DOHH2 (cell line): ENCODE measurements around the gene RBM26.
"Not testable (repeated sequence)": the region's sequence is repeated elsewhere in the genome, so short reads cannot be mapped to it uniquely, and the experiment has no call there.

Source experiments
- H3F3A ChIP-seq: fragments of 200-600 bp; sonication (generic), shearing (Covaris generic); 2 replicates; pipeline ENCODE4 v1.6.0; 2016; ENCODE audit warnings: antibody characterized with exemption, mild to moderate bottlenecking; ENCODE audit not compliant: control insufficient read depth, insufficient read depth
- H3K27ac ChIP-seq: fragments of 200-600 bp; sonication (generic); 2 replicates; pipeline ENCODE4 v1.5.1; 2014; ENCODE audit warnings: low read depth, mild to moderate bottlenecking, low read length, moderate library complexity
- H3K27me3 ChIP-seq: fragments of 200-600 bp; sonication (generic); 2 replicates; pipeline ENCODE4 v1.6.1; 2014; ENCODE audit warnings: mild to moderate bottlenecking, low read length, mixed read lengths; ENCODE audit not compliant: control insufficient read depth
- H3K36me3 ChIP-seq: fragments of 200-600 bp; sonication (generic); 2 replicates; pipeline ENCODE4 v1.6.1; 2014; ENCODE audit warnings: mild to moderate bottlenecking, low read length, moderate library complexity, mixed read lengths; ENCODE audit not compliant: control insufficient read depth
- H3K4me1 ChIP-seq: fragments of 200-600 bp; sonication (generic); 2 replicates; pipeline ENCODE4 v1.6.1; 2014; ENCODE audit warnings: mild to moderate bottlenecking, low read length, mixed read lengths; ENCODE audit not compliant: control insufficient read depth
- H3K4me2 ChIP-seq: fragments of 200-600 bp; sonication (generic); 2 replicates; pipeline ENCODE4 v1.6.0; 2014; ENCODE audit warnings: mild to moderate bottlenecking, low read length, moderate library complexity
- H3K4me3 ChIP-seq: fragments of 200-600 bp; sonication (generic); 2 replicates; pipeline ENCODE4 v1.5.1; 2014; ENCODE audit warnings: mild to moderate bottlenecking, low read length, mixed read lengths
- H3K79me2 ChIP-seq: fragments of 200-600 bp; sonication (generic); 2 replicates; pipeline ENCODE4 v1.6.1; 2014; ENCODE audit warnings: mild to moderate bottlenecking, low read length, mixed read lengths; ENCODE audit not compliant: control insufficient read depth
- H3K9me2 ChIP-seq: fragments of 200-600 bp; sonication (generic); replicated peaks from 2 replicates; pipeline ENCODE4 v1.6.1; 2014; ENCODE audit warnings: mild to moderate bottlenecking, low read length, mixed read lengths; ENCODE audit not compliant: control insufficient read depth
- H3K9me3 ChIP-seq: fragments of 200-600 bp; sonication (generic); 2 replicates; pipeline ENCODE4 v1.6.1; 2014; ENCODE audit warnings: antibody characterized with exemption, low read length, mixed read lengths; ENCODE audit not compliant: control insufficient read depth, insufficient read depth
- H4K20me1 ChIP-seq: fragments of 200-600 bp; sonication (generic); 2 replicates; pipeline ENCODE4 v1.6.0; 2014; ENCODE audit warnings: low read depth, mild to moderate bottlenecking, antibody characterized with exemption, low read length, moderate library complexity; ENCODE audit not compliant: control insufficient read depth, insufficient read depth
- EZH2phosphoT487 ChIP-seq: fragments of 200-600 bp; sonication (generic); IDR thresholded peaks from 2 replicates; pipeline ENCODE4 v1.6.1; 2017; ENCODE audit warnings: borderline replicate concordance, mild to moderate bottlenecking, antibody characterized with exemption, low read length, moderate library complexity, mixed read lengths
- TF ChIP-seq, protein P1 (sequence below): fragments of 200-600 bp; sonication (generic); IDR thresholded peaks from one replicate; pipeline ENCODE4 v1.5.1; 2014; ENCODE audit warnings: antibody characterized with exemption, mild to moderate bottlenecking, low read depth, low read length; ENCODE audit not compliant: poor library complexity, severe bottlenecking

Gene RBM26

DNA sequence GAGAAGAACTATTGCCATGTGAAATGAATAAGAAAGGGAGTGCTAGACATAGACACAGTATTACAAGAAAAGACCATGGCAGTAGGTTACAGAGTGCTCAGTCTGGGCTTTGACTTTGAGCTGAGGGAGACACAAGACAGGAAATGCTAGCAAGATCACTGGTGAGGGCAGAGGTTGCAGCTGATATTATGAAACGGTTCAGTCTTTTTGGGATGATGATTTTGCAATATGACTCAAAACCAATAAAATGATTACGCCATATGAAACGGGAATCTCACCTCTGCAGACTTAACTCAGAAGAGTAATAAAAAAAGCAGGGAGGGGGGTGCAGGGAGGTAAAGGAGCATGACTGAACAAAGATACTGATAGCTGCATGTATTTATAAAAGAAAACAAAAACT lies 123.1 kb downstream of the RBM26 start:
- Histone ChIP-seq H4K20me1 (no peaks in the 10 kb centered on the region), H3K36me3 (no peaks in the 10 kb centered on the region), H3K4me3 (no peak overlapping the region), H3K9me2 (no peaks in the 10 kb centered on the region), H3K27me3 (no peaks in the 10 kb centered on the region), H3K9me3 (no peaks in the 10 kb centered on the region), H3K4me2 (no peak overlapping the region), H3K27ac (no peak overlapping the region), H3K4me1 (no peaks in the 10 kb centered on the region), H3F3A (no peaks in the 10 kb centered on the region), H3K79me2 (no peaks in the 10 kb centered on the region)
- TF ChIP-seq EZH2phosphoT487, result no peak
- TF ChIP-seq, protein P1, sequence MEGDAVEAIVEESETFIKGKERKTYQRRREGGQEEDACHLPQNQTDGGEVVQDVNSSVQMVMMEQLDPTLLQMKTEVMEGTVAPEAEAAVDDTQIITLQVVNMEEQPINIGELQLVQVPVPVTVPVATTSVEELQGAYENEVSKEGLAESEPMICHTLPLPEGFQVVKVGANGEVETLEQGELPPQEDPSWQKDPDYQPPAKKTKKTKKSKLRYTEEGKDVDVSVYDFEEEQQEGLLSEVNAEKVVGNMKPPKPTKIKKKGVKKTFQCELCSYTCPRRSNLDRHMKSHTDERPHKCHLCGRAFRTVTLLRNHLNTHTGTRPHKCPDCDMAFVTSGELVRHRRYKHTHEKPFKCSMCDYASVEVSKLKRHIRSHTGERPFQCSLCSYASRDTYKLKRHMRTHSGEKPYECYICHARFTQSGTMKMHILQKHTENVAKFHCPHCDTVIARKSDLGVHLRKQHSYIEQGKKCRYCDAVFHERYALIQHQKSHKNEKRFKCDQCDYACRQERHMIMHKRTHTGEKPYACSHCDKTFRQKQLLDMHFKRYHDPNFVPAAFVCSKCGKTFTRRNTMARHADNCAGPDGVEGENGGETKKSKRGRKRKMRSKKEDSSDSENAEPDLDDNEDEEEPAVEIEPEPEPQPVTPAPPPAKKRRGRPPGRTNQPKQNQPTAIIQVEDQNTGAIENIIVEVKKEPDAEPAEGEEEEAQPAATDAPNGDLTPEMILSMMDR, result no peak

DNA sequence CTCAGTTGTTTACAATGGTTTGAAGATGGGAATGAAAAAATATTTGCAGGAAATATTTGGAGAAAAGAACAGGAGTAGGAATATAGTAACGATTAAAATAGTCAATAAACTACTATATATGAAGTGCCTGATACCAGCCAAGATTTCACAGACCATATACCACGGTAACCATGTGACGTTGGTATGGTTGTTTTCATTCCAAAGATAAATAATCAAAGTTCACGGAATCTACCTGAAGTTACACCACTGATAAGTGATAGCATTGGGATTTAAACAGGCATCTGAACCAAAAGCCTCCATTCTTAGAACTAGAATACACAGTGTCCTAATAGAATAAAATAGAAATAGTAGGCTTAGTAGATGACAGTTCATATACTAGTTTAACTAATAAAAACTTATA lies 123.5 kb downstream of the RBM26 start:
- no peak overlapping the region for H3K4me3 ChIP-seq
- H3K27ac ChIP-seq, result no peak overlapping the region
- no peak for TF ChIP-seq EZH2phosphoT487
- TF ChIP-seq, protein P1, result no peak
- no peaks in the 10 kb centered on the region for H4K20me1 ChIP-seq
- no peaks in the 10 kb centered on the region for H3K36me3 ChIP-seq
- no peaks in the 10 kb centered on the region for H3K79me2 ChIP-seq
- no peaks in the 10 kb centered on the region for H3F3A ChIP-seq
- no peak overlapping the region for H3K4me2 ChIP-seq
- H3K27me3 ChIP-seq, result no peaks in the 10 kb centered on the region
- no peaks in the 10 kb centered on the region for H3K4me1 ChIP-seq
- H3K9me2 ChIP-seq, result no peaks in the 10 kb centered on the region
- no peaks in the 10 kb centered on the region for H3K9me3 ChIP-seq

DNA sequence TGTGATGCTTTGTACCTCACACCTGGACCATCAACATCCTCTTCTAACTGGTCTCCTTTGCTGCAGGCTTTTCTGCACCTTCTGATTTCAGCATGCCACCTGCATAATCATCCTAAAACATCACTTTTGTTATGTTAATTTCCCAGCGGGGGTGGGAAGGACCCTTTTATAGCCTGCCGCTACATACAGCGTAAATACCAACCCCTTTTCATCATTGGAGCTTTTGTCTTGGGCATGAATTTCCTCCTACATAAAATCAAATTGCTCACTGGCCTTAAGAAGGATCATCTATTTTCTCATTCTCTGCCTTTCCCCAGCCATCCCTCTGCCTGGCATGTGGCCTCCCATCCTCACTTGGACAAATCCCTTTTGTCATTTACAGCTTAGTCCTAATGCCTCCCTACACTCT lies 124.7 kb downstream of the RBM26 start:
- Histone ChIP-seq H3K9me2 (no peaks in the 10 kb centered on the region), H3K79me2 (no peaks in the 10 kb centered on the region), H3K4me3 (no peak overlapping the region), H3K27me3 (no peaks in the 10 kb centered on the region), H3K4me2 (no peak overlapping the region), H3K9me3 (no peaks in the 10 kb centered on the region), H3K4me1 (no peaks in the 10 kb centered on the region), H3F3A (no peaks in the 10 kb centered on the region), H3K27ac (no peak overlapping the region), H4K20me1 (no peaks in the 10 kb centered on the region), H3K36me3 (no peaks in the 10 kb centered on the region)
- TF ChIP-seq, protein P1, result no peak
- no peak for TF ChIP-seq EZH2phosphoT487

DNA sequence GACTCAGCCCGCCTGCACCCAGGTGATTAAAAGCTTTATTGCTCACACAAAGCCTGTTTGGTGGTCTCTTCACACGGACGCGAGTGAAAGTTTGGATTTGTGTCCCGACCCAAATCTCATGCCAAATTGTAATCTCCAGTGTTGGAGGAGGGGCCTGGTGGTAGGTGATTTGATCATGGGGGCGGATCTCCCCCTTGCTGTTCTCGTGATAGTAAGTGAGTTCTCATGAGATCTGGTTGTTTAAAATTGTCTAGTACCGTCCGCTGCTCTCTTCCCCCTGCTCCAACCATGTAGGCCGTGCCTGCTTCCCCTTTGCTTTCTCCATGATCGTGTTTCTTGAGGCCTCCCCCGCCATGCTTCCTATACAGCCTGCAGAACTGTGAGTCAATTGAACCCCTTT lies 126.3 kb downstream of the RBM26 start:
- H3K27me3 ChIP-seq, result not testable (repeated sequence)

More for the DNA sequence above, 126.3 kb downstream of the RBM26 start:
- H3K4me2 ChIP-seq, H3K79me2 ChIP-seq, H3F3A ChIP-seq, H3K9me3 ChIP-seq, H3K4me3 ChIP-seq, H4K20me1 ChIP-seq, H3K9me2 ChIP-seq, H3K4me1 ChIP-seq, H3K27ac ChIP-seq, H3K36me3 ChIP-seq: not testable (repeated sequence)
